Skeletal muscle satellite cell (primary cell): ENCODE results near the gene POLG.

Experiments used
- H3K27me3 ChIP-seq: 2 replicates; pipeline ENCODE4 v1.7.0; 2013; ENCODE audit warnings: low read length; ENCODE audit not compliant: control insufficient read depth, insufficient read depth
- H3K36me3 ChIP-seq: 2 replicates; pipeline ENCODE4 v1.7.0; 2013; ENCODE audit warnings: mild to moderate bottlenecking, control low read depth, low read length; ENCODE audit not compliant: insufficient read depth
- H3K4me1 ChIP-seq: 2 replicates; pipeline ENCODE4 v1.7.0; 2013; ENCODE audit warnings: low read length; ENCODE audit not compliant: control insufficient read depth, insufficient read depth
- H3K4me2 ChIP-seq: 2 replicates; pipeline ENCODE4 v1.7.0; 2013; ENCODE audit warnings: mild to moderate bottlenecking, low read length
- H3K4me3 ChIP-seq: 2 replicates; pipeline ENCODE4 v1.7.0; 2013; ENCODE audit warnings: low read length
- H3K9ac ChIP-seq: 2 replicates; pipeline ENCODE4 v1.7.0; 2013; ENCODE audit warnings: mild to moderate bottlenecking, low read depth, low read length, moderate library complexity
- H3K9me3 ChIP-seq: replicated peaks from 2 replicates; pipeline ENCODE4 v1.7.0; 2013; ENCODE audit warnings: mild to moderate bottlenecking, control low read depth, low read length

POLG gene

GRCh38 chr15:89315375-89315929 is 19.2 kb downstream of the POLG start:
- Histone ChIP-seq H3K9ac (no peak overlapping the region), H3K4me1 (no peaks in the 10 kb centered on the region), H3K9me3 (no peaks in the 10 kb centered on the region), H3K36me3 (peaks cover 76% of the 10 kb centered on the region), H3K4me2 (no peak overlapping the region), H3K27me3 (no peaks in the 10 kb centered on the region), H3K4me3 (no peak overlapping the region)

GRCh38 chr15:89309993-89310392 is 24.6 kb downstream of the POLG start:
- H3K4me3 ChIP-seq, result no peak overlapping the region
- H3K9ac ChIP-seq, result no peak overlapping the region
- peaks cover 17% of the 10 kb centered on the region for H3K4me1 ChIP-seq
- H3K27me3 ChIP-seq, result no peaks in the 10 kb centered on the region
- no peak overlapping the region for H3K4me2 ChIP-seq
- peaks cover 28% of the 10 kb centered on the region for H3K36me3 ChIP-seq
- H3K9me3 ChIP-seq, result no peaks in the 10 kb centered on the region

- Histone ChIP-seq H3K4me3 (no peak overlapping the region), H3K36me3 (peaks cover 26% of the 10 kb centered on the region), H3K4me1 (peaks cover 17% of the 10 kb centered on the region), H3K4me2 (no peak overlapping the region), H3K9me3 (peaks cover 3% of the 10 kb centered on the region), H3K9ac (no peak overlapping the region), H3K27me3 (no peaks in the 10 kb centered on the region)
Measured at GRCh38 chr15:89308236-89308635, 26.4 kb downstream of the POLG start.

- no peak overlapping the region for H3K4me2 ChIP-seq
- peaks cover 17% of the 10 kb centered on the region for H3K4me1 ChIP-seq
- H3K4me3 ChIP-seq, result no peak overlapping the region
- no peaks in the 10 kb centered on the region for H3K27me3 ChIP-seq
- H3K36me3 ChIP-seq, result peaks cover 26% of the 10 kb centered on the region
- H3K9me3 ChIP-seq, result peaks cover 3% of the 10 kb centered on the region
- H3K9ac ChIP-seq, result no peak overlapping the region
Measured at GRCh38 chr15:89307791-89308190, 26.8 kb downstream of the POLG start.

GRCh38 chr15:89307046-89307587 is 27.5 kb downstream of the POLG start:
- no peak overlapping the region for H3K4me2 ChIP-seq
- H3K4me1 ChIP-seq, result peaks cover 17% of the 10 kb centered on the region
- no peak overlapping the region for H3K4me3 ChIP-seq

GRCh38 chr15:89305395-89305794 is 29.2 kb downstream of the POLG start:
- H3K27me3 ChIP-seq, result no peaks in the 10 kb centered on the region
- no peak overlapping the region for H3K4me2 ChIP-seq
- H3K4me1 ChIP-seq, result peaks cover 17% of the 10 kb centered on the region
- no peak overlapping the region for H3K4me3 ChIP-seq
- peaks cover 38% of the 10 kb centered on the region for H3K36me3 ChIP-seq
- peaks cover 3% of the 10 kb centered on the region for H3K9me3 ChIP-seq
- H3K9ac ChIP-seq, result no peak overlapping the region

More at GRCh38 chr15:89307046-89307587, 27.5 kb downstream of the POLG start:
- H3K9me3 ChIP-seq, result peaks cover 3% of the 10 kb centered on the region
- peaks cover 26% of the 10 kb centered on the region for H3K36me3 ChIP-seq
- H3K9ac ChIP-seq, result peak overlapping the region; percentile 44
- no peaks in the 10 kb centered on the region for H3K27me3 ChIP-seq

- Histone ChIP-seq H3K9ac (no peak overlapping the region), H3K27me3 (no peaks in the 10 kb centered on the region), H3K9me3 (peaks cover 3% of the 10 kb centered on the region), H3K36me3 (peaks cover 34% of the 10 kb centered on the region), H3K4me3 (no peak overlapping the region), H3K4me1 (peaks cover 17% of the 10 kb centered on the region), H3K4me2 (no peak overlapping the region)
Measured at GRCh38 chr15:89303986-89304385, 30.6 kb downstream of the POLG start.

- peaks cover 3% of the 10 kb centered on the region for H3K9me3 ChIP-seq
- peaks cover 34% of the 10 kb centered on the region for H3K36me3 ChIP-seq
- no peak overlapping the region for H3K4me2 ChIP-seq
- no peaks in the 10 kb centered on the region for H3K4me1 ChIP-seq
- no peak overlapping the region for H3K4me3 ChIP-seq
- H3K9ac ChIP-seq, result no peak overlapping the region
- no peaks in the 10 kb centered on the region for H3K27me3 ChIP-seq
Measured at GRCh38 chr15:89301304-89302089, 33.1 kb downstream of the POLG start.

- peaks cover 32% of the 10 kb centered on the region for H3K36me3 ChIP-seq
- no peak overlapping the region for H3K4me3 ChIP-seq
- no peaks in the 10 kb centered on the region for H3K4me1 ChIP-seq
- peaks cover 3% of the 10 kb centered on the region for H3K9me3 ChIP-seq
- H3K4me2 ChIP-seq, result no peak overlapping the region
- H3K27me3 ChIP-seq, result no peaks in the 10 kb centered on the region
- H3K9ac ChIP-seq, result no peak overlapping the region
Measured at GRCh38 chr15:89299896-89300295, 34.7 kb downstream of the POLG start.

- no peak overlapping the region for H3K9ac ChIP-seq
- no peaks in the 10 kb centered on the region for H3K9me3 ChIP-seq
- no peaks in the 10 kb centered on the region for H3K4me1 ChIP-seq
- peaks cover 12% of the 10 kb centered on the region for H3K36me3 ChIP-seq
- no peak overlapping the region for H3K4me2 ChIP-seq
- H3K27me3 ChIP-seq, result no peaks in the 10 kb centered on the region
- H3K4me3 ChIP-seq, result no peak overlapping the region
Measured at GRCh38 chr15:89293012-89293411, 41.6 kb downstream of the POLG start.

- no peaks in the 10 kb centered on the region for H3K27me3 ChIP-seq
- H3K4me2 ChIP-seq, result no peak overlapping the region
- H3K9ac ChIP-seq, result no peak overlapping the region
- H3K4me3 ChIP-seq, result no peak overlapping the region
- no peaks in the 10 kb centered on the region for H3K9me3 ChIP-seq
- H3K4me1 ChIP-seq, result no peaks in the 10 kb centered on the region
- H3K36me3 ChIP-seq, result peaks cover 12% of the 10 kb centered on the region
Measured at GRCh38 chr15:89291934-89292438, 42.6 kb downstream of the POLG start.
